B cell (primary cell): ENCODE measurements around the gene LSM10. TPM values are rescaled to one million over a fixed set of nuclear protein-coding genes. Genes with fewer than 3 reads are reported as not detected.

Experiments used
- ATAC-seq: fragments of 200-7000 bp; cut with Tn5 transposase; one replicate; pipeline ENCODE4 v1.10.0; 2021; ENCODE audit warnings: low read depth, mild to moderate bottlenecking, moderate number of reproducible peaks, moderate library complexity
- CTCF ChIA-PET: fragments of 350-600 bp; sonication (Branson Sonifier 250); formaldehyde crosslinking; loops from one replicate; lab custom pipeline; 2021; ENCODE audit warnings: antibody characterized with exemption, inconsistent platforms; lab: Charles Lee
- POLR2A ChIA-PET: fragments of 350-600 bp; sonication (Branson Sonifier 250); formaldehyde crosslinking; loops from one replicate; lab custom pipeline; 2021; ENCODE audit warnings: antibody characterized with exemption; lab: Charles Lee
- DNase-seq: peaks from one replicate; pipeline ENCODE4 v3.0.0; 2013
- H2AFZ ChIP-seq: 2 replicates; pipeline ENCODE4 v1.6.1; 2012; ENCODE audit warnings: mild to moderate bottlenecking, low read depth, low read length; ENCODE audit not compliant: insufficient read depth, poor library complexity, severe bottlenecking
- H3K27ac ChIP-seq, 2 donors: 1 replicate in 1 of 2; 2 replicates in 1 of 2; pipeline ENCODE4 v1.5.1; 2012 to 2013; ENCODE audit warnings: low read length in 2 of 2, mild to moderate bottlenecking in 2 of 2, moderate library complexity in 1 of 2
- H3K27me3 ChIP-seq, 4 experiments: fragments of 200-600 bp in 1 of 4; sonication (generic) in 1 of 4; replicated peaks in 1 of 4; 1 replicate in 2 of 4; 2 replicates in 2 of 4; pipeline versions ENCODE4 v1.6.1 to v1.7.0; 2013 to 2016; ENCODE audit warnings: low read length in 3 of 4, mild to moderate bottlenecking in 2 of 4, mixed read lengths in 1 of 4, moderate library complexity in 1 of 4; ENCODE audit not compliant: insufficient read depth in 4 of 4, control insufficient read depth in 3 of 4; ENCODE audit errors: control extremely low read depth in 1 of 4
- H3K36me3 ChIP-seq, 2 experiments: replicated peaks in 1 of 2; 1 replicate in 1 of 2; 2 replicates in 1 of 2; pipeline versions ENCODE4 v1.6.1 to v1.7.1; 2013; ENCODE audit warnings: low read length in 1 of 2; ENCODE audit not compliant: insufficient read depth in 2 of 2, control insufficient read depth in 1 of 2; ENCODE audit errors: control extremely low read depth in 1 of 2, extremely low read depth in 1 of 2
- H3K4me1 ChIP-seq, 2 donors: fragments of 200-600 bp in 1 of 2; sonication (generic) in 1 of 2; 1 replicate in 1 of 2; 2 replicates in 1 of 2; pipeline versions ENCODE4 v1.5.1 to v1.6.1; 2013 to 2017; ENCODE audit warnings: low read length in 2 of 2; ENCODE audit not compliant: control insufficient read depth in 2 of 2, insufficient read depth in 2 of 2
- H3K4me2 ChIP-seq: replicated peaks from 2 replicates; pipeline ENCODE3; 2012; ENCODE audit warnings: mild to moderate bottlenecking, low read depth, low read length; ENCODE audit not compliant: poor library complexity, severe bottlenecking
- H3K4me3 ChIP-seq, 5 experiments: fragments of 200-600 bp in 1 of 5; sonication (generic) in 1 of 5; 1 replicate in 3 of 5; 2 replicates in 2 of 5; pipeline versions ENCODE4 v1.5.1 to v1.7.0; 2011 to 2016; ENCODE audit warnings: low read length in 4 of 5, mild to moderate bottlenecking in 4 of 5, low read depth in 2 of 5, control low read depth in 1 of 5, moderate library complexity in 1 of 5; ENCODE audit not compliant: insufficient read depth in 1 of 5; ENCODE audit errors: control extremely low read depth in 1 of 5, extremely low read depth in 1 of 5
- H3K79me2 ChIP-seq: fragments of 200-600 bp; sonication (generic); one replicate; pipeline ENCODE4 v1.6.0; 2016; ENCODE audit warnings: low read length; ENCODE audit not compliant: control insufficient read depth, insufficient read depth
- H3K9ac ChIP-seq: fragments of 200-600 bp; sonication (generic); 2 replicates; pipeline ENCODE4 v1.6.1; 2017; ENCODE audit warnings: mild to moderate bottlenecking, low read length, moderate library complexity
- H3K9me3 ChIP-seq, 3 donors: one replicate each; pipeline versions ENCODE4 v1.6.1 to v1.7.1; 2013; ENCODE audit warnings: low read length in 2 of 3; ENCODE audit not compliant: control insufficient read depth in 2 of 3, insufficient read depth in 1 of 3; ENCODE audit errors: control extremely low read depth in 1 of 3
- H4K20me1 ChIP-seq: 2 replicates; pipeline ENCODE4 v1.6.0; 2012; ENCODE audit warnings: mild to moderate bottlenecking, low read length; ENCODE audit not compliant: insufficient read depth, control insufficient read depth, poor library complexity, severe bottlenecking
- H3K27ac Mint-ChIP-seq: one replicate; pipeline ENCODE4 v1.8.0; 2021; ENCODE audit warnings: mixed read lengths
- H3K27me3 Mint-ChIP-seq: one replicate; pipeline ENCODE4 v1.8.0; 2021; ENCODE audit warnings: mixed read lengths
- H3K4me1 Mint-ChIP-seq: one replicate; pipeline ENCODE4 v1.8.0; 2021; ENCODE audit warnings: mixed read lengths
- H3K4me3 Mint-ChIP-seq: one replicate; pipeline ENCODE4 v1.8.0; 2021; ENCODE audit warnings: mixed read lengths
- H3K9me3 Mint-ChIP-seq: one replicate; pipeline ENCODE4 v1.8.0; 2022; ENCODE audit warnings: mixed read lengths; ENCODE audit not compliant: insufficient read depth
- EZH2 ChIP-seq: IDR thresholded peaks from 2 replicates; pipeline ENCODE4 v1.6.1; 2012; ENCODE audit warnings: borderline replicate concordance, low read depth, mild to moderate bottlenecking, moderate library complexity, low read length; ENCODE audit not compliant: insufficient read depth, poor library complexity, severe bottlenecking
- WGBS: methylation state at CpG from one replicate; pipeline ENCODE4 v1.1.5; 2013; ENCODE audit warnings: missing lambda C conversion rate; ENCODE audit not compliant: insufficient coverage; 5-methylcytosine and 5-hydroxymethylcytosine counted together
- intact Hi-C: fragments of 100-400 bp; cut with micrococcal nuclease; formaldehyde crosslinking; loops from one replicate; pipeline ENCODE4 v1.10.0; 2022
- polyA plus RNA-seq: library from polyadenylated mRNA; depleted of rRNA; stranded (reverse); fragments of >200 nt; gene quantifications from 2 replicates; pipeline ENCODE4 v1.2.3, GENCODE V29; 2012
- total RNA-seq, 2 donors: library from RNA; stranded (reverse); fragments of 120-200 nt in 1 of 2; gene quantifications; 1 replicate in 1 of 2; 2 replicates in 1 of 2; pipeline versions ENCODE4 v1.2.3 to v1.2.4, GENCODE V29; 2013 to 2022
- TF ChIP-seq, protein P1 (sequence below): fragments of 200-600 bp; IDR thresholded peaks from one replicate; pipeline ENCODE4 v1.8.0; 2022; ENCODE audit warnings: antibody characterized with exemption, mild to moderate bottlenecking

LSM10 gene
- total and polyA plus RNA-seq, 2 donors (not counting 1 experiment from before 2014, with no cell fraction given): 73.5 to 136 TPM

DNA sequence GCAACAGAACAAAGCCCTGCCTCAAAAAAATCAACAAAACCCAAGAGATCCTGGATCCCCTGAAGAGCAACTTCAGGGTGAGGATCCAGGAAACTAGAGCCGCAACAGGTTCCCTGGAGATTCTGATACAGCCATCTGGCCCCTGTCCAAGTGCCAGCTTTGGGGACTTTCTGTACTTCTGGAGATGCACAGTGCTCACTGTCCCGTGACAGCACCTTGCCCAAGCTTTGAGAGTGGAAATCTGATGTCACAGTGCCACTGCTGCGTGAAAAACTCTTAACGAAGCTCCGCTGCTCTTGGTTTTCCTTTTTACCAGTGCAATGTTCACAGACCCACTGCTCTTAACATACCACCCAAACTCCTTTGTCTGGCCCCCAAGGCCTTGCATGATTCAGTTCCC lies 38.3 kb downstream of the LSM10 start:
- peak overlapping the region; percentile 71 to 74 for H3K27ac ChIP-seq

DNA sequence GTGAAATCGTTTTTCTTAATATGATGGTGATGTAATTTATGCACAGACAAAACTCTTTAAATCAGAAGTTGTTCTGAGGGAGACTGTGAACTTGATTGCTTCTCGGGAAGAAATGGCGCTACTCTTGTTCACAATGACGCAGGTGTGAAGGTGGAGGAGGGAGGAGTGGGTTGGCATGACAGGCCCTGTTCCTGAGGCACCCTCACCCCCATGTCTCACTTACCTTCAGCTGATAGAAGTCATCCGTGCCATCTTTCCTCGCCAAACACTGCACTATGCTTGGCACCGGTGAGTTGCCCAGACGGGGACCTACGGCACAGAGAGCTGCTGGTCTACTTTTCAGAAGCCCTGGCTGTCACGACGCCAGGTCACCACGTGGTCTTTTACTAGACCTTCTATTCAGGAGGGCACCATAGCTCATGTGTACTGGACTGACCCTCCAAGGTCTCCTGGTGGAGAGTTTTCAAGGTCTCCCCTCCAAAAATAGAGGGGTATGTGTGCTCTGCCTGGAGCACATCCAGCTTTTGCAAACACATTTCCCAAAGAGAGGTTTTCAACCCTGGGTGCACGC lies 39.1 kb downstream of the LSM10 start:
- no peaks in the 10 kb centered on the region for H3K27me3 Mint-ChIP-seq
- Histone ChIP-seq H2AFZ (no peak overlapping the region), H3K27ac (peak overlapping the region; percentile 71 to 74), H3K79me2 (peaks cover 59% of the 10 kb centered on the region), H3K4me1 (peaks cover 11 to 20% of the 10 kb centered on the region in 2 donors), H3K36me3 (peaks cover 8 to 81% of the 10 kb centered on the region in 2 experiments), H3K27me3 (no peaks in the 10 kb centered on the region), H3K9me3 (no peaks in the 10 kb centered on the region), H4K20me1 (peaks cover 39% of the 10 kb centered on the region), H3K4me3 (no peak overlapping the region), H3K9ac (no peak overlapping the region), H3K4me2 (no peak overlapping the region)
- H3K9me3 Mint-ChIP-seq: no peaks in the 10 kb centered on the region
- CTCF ChIA-PET: interaction anchor here (0.7 to 1.8 kb wide), 3 partner anchors 11 to 61 kb away, joined by 3 to 9 read pairs (median 5); no protein-coding TSS in a partner anchor
- no peak for ATAC-seq
- H3K4me1 Mint-ChIP-seq: peaks cover 18% of the 10 kb centered on the region
- no peak for DNase-seq
- WGBS: 99% methylated on average over 8 of the region's 13 CpGs
- H3K4me3 Mint-ChIP-seq: no peak overlapping the region
- intact Hi-C loops: no loop called here
- H3K27ac Mint-ChIP-seq: peak overlapping the region; percentile 88
- POLR2A ChIA-PET: interaction anchor here (0.6 kb wide), 1 partner anchor 17 kb away, joined by 3 read pairs; no protein-coding TSS in a partner anchor
- TF ChIP-seq EZH2: no peak
- TF ChIP-seq, protein P1, sequence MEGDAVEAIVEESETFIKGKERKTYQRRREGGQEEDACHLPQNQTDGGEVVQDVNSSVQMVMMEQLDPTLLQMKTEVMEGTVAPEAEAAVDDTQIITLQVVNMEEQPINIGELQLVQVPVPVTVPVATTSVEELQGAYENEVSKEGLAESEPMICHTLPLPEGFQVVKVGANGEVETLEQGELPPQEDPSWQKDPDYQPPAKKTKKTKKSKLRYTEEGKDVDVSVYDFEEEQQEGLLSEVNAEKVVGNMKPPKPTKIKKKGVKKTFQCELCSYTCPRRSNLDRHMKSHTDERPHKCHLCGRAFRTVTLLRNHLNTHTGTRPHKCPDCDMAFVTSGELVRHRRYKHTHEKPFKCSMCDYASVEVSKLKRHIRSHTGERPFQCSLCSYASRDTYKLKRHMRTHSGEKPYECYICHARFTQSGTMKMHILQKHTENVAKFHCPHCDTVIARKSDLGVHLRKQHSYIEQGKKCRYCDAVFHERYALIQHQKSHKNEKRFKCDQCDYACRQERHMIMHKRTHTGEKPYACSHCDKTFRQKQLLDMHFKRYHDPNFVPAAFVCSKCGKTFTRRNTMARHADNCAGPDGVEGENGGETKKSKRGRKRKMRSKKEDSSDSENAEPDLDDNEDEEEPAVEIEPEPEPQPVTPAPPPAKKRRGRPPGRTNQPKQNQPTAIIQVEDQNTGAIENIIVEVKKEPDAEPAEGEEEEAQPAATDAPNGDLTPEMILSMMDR: no peak

More for the DNA sequence above, 38.3 kb downstream of the LSM10 start:
- intact Hi-C loops: no loop called here
- Histone ChIP-seq H3K9ac (no peak overlapping the region), H3K4me2 (peak overlapping the region; percentile 57), H3K4me3 (no peak overlapping the region), H3K79me2 (peaks cover 66% of the 10 kb centered on the region), H3K9me3 (no peaks in the 10 kb centered on the region), H3K36me3 (peaks cover 8 to 73% of the 10 kb centered on the region in 2 experiments), H3K27me3 (no peaks in the 10 kb centered on the region), H3K4me1 (peaks cover 11 to 20% of the 10 kb centered on the region in 2 donors), H4K20me1 (peaks cover 39% of the 10 kb centered on the region), H2AFZ (no peak overlapping the region)
- TF ChIP-seq, protein P1: no peak
- no peak for TF ChIP-seq EZH2
- ChIA-PET POLR2A (no interaction called here), CTCF (interaction anchor here (0.6 to 1.8 kb wide), 8 partner anchors 8 to 74 kb away, joined by 3 to 9 read pairs (median 4); no protein-coding TSS in a partner anchor)
- WGBS: 19% methylated on average over 5 of the region's 5 CpGs
- Mint-ChIP-seq H3K9me3 (no peaks in the 10 kb centered on the region), H3K4me1 (peaks cover 18% of the 10 kb centered on the region), H3K27ac (peak overlapping the region; percentile 88), H3K4me3 (peak overlapping the region; percentile 63), H3K27me3 (no peaks in the 10 kb centered on the region)
- ATAC-seq: peak; percentile 70
- DNase-seq: peak; percentile 73
